ENCODE results near the gene MRAS. TPM values are rescaled to one million over a fixed set of nuclear protein-coding genes. Genes with fewer than 3 reads are reported as not detected.

The MRAS gene
- total and polyA plus RNA-seq, 2 experiments from 2014 or later, result 16.5 to 17.9 TPM

DNA sequence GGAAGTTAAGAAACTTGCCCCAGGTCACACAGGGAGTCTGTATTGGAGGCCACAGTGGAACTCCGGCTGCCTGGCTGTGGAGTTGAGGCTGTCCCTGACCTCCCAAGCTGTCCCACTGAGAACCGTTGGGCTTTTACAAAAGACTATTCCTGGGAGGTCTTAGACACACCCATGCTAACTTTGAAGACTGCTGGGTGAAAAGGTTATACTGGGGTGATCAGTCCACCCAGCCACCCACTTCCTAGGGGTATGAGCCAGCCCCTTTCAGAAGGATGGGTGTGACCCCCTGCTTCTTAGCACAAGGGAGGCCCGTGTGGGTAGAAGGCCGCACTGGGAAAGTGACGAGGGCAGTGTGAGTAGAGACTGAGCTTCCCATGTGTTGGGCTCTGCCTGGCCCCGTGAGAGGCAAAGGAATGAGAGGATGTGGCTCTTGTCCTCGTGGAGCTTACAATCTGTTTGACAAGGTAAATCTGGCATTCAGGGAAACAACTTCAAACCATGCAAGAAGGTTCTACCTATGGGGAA is 19.0 kb downstream of the MRAS start:
- Histone ChIP-seq H3K4me3 (no peak overlapping the region), H2AFZ (no peak overlapping the region), H3K4me2 (no peak overlapping the region), H3K9me3 (ENCODE audit: low read depth) (no peaks in the 10 kb centered on the region), H3K9me2 (replicated peaks; ENCODE audit: insufficient read depth) (no peaks in the 10 kb centered on the region), H4K20me1 (ENCODE audit: insufficient read depth, poor library complexity, severe bottlenecking) (no peaks in the 10 kb centered on the region), H3K4me1 (ENCODE audit: insufficient read depth) (no peaks in the 10 kb centered on the region), H3K79me2 (no peaks in the 10 kb centered on the region), H3K36me3 (replicated peaks; ENCODE audit: insufficient read depth, low read depth) (no peaks in the 10 kb centered on the region), H3K27ac (no peak overlapping the region), H3K27me3 (no peaks in the 10 kb centered on the region)
- TF ChIP-seq EZH2phosphoT487 (IDR thresholded peaks at IDR 0.05; ENCODE audit: low read depth, severe bottlenecking, unreplicated experiment) (no peak), EZH2 (IDR thresholded peaks at IDR 0.05; ENCODE audit: borderline replicate concordance) (no peak)
- TF ChIP-seq, protein P1, sequence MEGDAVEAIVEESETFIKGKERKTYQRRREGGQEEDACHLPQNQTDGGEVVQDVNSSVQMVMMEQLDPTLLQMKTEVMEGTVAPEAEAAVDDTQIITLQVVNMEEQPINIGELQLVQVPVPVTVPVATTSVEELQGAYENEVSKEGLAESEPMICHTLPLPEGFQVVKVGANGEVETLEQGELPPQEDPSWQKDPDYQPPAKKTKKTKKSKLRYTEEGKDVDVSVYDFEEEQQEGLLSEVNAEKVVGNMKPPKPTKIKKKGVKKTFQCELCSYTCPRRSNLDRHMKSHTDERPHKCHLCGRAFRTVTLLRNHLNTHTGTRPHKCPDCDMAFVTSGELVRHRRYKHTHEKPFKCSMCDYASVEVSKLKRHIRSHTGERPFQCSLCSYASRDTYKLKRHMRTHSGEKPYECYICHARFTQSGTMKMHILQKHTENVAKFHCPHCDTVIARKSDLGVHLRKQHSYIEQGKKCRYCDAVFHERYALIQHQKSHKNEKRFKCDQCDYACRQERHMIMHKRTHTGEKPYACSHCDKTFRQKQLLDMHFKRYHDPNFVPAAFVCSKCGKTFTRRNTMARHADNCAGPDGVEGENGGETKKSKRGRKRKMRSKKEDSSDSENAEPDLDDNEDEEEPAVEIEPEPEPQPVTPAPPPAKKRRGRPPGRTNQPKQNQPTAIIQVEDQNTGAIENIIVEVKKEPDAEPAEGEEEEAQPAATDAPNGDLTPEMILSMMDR (IDR thresholded peaks at IDR 0.05; ENCODE audit: poor library complexity), result no peak
- no peak for DNase-seq (ENCODE audit: low spot score)
- WGBS (ENCODE audit: low lambda C conversion rate, missing lambda C conversion rate), result 89% methylated on average over 7 of the region's 7 CpGs

DNA sequence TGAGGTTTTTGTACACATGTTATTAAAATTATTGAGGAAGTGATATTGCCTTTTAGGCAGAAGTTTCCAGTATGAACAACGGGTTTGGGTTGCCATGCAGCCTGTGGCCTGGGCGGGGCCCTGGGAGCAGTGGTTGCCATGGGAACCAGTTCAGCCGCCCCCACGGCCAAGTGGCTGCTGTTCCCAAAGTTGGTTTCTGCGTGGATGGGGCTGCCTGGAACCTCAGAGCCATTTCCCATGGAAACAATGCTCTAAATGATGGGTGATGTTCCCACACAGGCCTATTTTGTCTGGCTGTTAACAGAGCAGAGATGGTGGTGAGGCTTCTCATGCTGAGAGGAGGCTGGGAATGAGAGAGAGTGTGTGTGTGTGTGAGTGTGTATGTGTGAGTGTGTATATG is 19.5 kb downstream of the MRAS start:
- H3K27ac ChIP-seq, result no peak overlapping the region
- no peak overlapping the region for H3K4me3 ChIP-seq
- no peaks in the 10 kb centered on the region for H4K20me1 ChIP-seq (ENCODE audit: insufficient read depth, poor library complexity, severe bottlenecking)
- no peaks in the 10 kb centered on the region for H3K27me3 ChIP-seq
- no peaks in the 10 kb centered on the region for H3K4me1 ChIP-seq (ENCODE audit: insufficient read depth)
- WGBS (ENCODE audit: low lambda C conversion rate, missing lambda C conversion rate), result 73% methylated on average over 5 of the region's 5 CpGs
- H3K79me2 ChIP-seq, result no peaks in the 10 kb centered on the region
- no peak overlapping the region for H2AFZ ChIP-seq
- no peak for TF ChIP-seq EZH2 (IDR thresholded peaks at IDR 0.05; ENCODE audit: borderline replicate concordance)
- H3K9me3 ChIP-seq (ENCODE audit: low read depth), result no peaks in the 10 kb centered on the region
- DNase-seq (ENCODE audit: low spot score), result no peak
- no peaks in the 10 kb centered on the region for H3K9me2 ChIP-seq (replicated peaks; ENCODE audit: insufficient read depth)
- no peaks in the 10 kb centered on the region for H3K36me3 ChIP-seq (replicated peaks; ENCODE audit: insufficient read depth, low read depth)
- no peak overlapping the region for H3K4me2 ChIP-seq

DNA sequence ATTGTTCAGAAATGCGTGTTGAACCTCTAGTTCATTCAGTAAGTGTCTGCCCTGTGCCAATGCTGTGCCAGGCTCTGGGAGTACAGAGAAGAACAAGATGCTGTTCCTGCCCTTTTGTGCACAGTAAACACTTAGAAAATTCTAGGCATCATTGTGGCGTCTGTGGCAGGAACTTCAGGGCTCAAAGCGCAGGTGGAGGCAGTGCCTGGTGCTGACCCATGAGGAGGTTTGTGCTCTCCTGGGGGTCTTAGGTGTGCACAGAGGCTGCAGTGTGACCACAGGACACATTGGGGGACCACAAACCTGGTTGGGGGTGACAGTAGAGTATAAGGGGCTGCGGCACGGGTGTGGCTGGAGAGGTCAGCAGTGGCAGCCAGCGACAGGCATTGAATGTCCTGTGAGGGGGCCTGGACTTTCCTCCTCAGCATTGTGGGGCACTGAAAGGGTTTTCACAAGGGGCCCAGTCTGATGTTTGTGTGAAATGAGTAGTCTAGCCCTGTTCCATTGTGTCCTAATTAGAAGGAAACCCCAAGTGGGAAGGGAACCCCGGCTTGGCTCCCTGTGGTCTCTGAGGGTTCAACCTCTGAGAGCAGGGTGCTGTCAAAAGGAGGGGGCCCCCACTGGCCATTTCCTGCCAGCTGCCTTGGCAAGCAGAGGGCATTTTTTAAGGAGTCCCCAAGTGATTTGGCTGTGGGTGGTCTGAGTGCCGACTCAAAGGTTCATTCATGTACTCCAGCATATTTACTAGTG is 20.9 kb downstream of the MRAS start:
- DNase-seq (ENCODE audit: low spot score), result no peak
- H3K4me1 ChIP-seq (ENCODE audit: insufficient read depth), result no peaks in the 10 kb centered on the region
- H3K9me2 ChIP-seq (replicated peaks; ENCODE audit: insufficient read depth), result no peaks in the 10 kb centered on the region
- H3K79me2 ChIP-seq, result no peaks in the 10 kb centered on the region
- no peak overlapping the region for H3K27ac ChIP-seq
- no peak overlapping the region for H2AFZ ChIP-seq
- H3K4me2 ChIP-seq, result no peak overlapping the region
- no peaks in the 10 kb centered on the region for H4K20me1 ChIP-seq (ENCODE audit: insufficient read depth, poor library complexity, severe bottlenecking)
- 90% methylated on average over 8 of the region's 8 CpGs for WGBS (ENCODE audit: low lambda C conversion rate, missing lambda C conversion rate)
- TF ChIP-seq EZH2 (IDR thresholded peaks at IDR 0.05; ENCODE audit: borderline replicate concordance) (no peak), EZH2phosphoT487 (IDR thresholded peaks at IDR 0.05; ENCODE audit: low read depth, severe bottlenecking, unreplicated experiment) (no peak)
- TF ChIP-seq, protein P1 (IDR thresholded peaks at IDR 0.05; ENCODE audit: poor library complexity), result no peak
- no peak overlapping the region for H3K4me3 ChIP-seq
- no peaks in the 10 kb centered on the region for H3K27me3 ChIP-seq
- H3K36me3 ChIP-seq (replicated peaks; ENCODE audit: insufficient read depth, low read depth), result no peaks in the 10 kb centered on the region
- H3K9me3 ChIP-seq (ENCODE audit: low read depth), result no peaks in the 10 kb centered on the region

DNA sequence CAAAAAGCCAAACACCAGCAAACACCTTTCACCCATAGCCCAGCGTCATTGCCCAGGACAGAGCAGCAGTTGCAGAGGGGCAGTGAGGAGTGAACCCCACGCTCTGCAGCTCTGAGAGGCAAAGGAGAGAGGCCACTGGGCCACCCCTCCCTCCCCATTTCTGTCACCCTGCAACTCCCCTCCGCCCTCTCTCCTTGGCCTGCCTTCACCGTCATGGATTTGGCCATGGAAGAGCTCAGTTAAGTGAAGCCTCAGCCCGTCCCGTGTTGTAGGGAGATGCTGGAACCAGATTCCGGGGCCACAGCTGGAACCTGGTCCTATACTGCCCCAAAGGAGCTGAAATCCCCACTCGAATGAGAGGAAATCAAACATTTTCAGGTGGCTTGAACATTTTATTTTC is 21.9 kb downstream of the MRAS start:
- DNase-seq (ENCODE audit: low spot score), result no peak
- Histone ChIP-seq H3K4me3 (no peak overlapping the region), H3K9me2 (replicated peaks; ENCODE audit: insufficient read depth) (no peaks in the 10 kb centered on the region), H3K9me3 (ENCODE audit: low read depth) (no peaks in the 10 kb centered on the region), H2AFZ (no peak overlapping the region), H3K27ac (no peak overlapping the region), H3K4me2 (no peak overlapping the region), H4K20me1 (ENCODE audit: insufficient read depth, poor library complexity, severe bottlenecking) (no peaks in the 10 kb centered on the region), H3K79me2 (no peaks in the 10 kb centered on the region), H3K36me3 (replicated peaks; ENCODE audit: insufficient read depth, low read depth) (no peaks in the 10 kb centered on the region), H3K4me1 (ENCODE audit: insufficient read depth) (no peaks in the 10 kb centered on the region), H3K27me3 (no peaks in the 10 kb centered on the region)
- TF ChIP-seq EZH2 (IDR thresholded peaks at IDR 0.05; ENCODE audit: borderline replicate concordance) (no peak), EZH2phosphoT487 (IDR thresholded peaks at IDR 0.05; ENCODE audit: low read depth, severe bottlenecking, unreplicated experiment) (no peak)
- TF ChIP-seq, protein P1 (IDR thresholded peaks at IDR 0.05; ENCODE audit: poor library complexity), result no peak
- 92% methylated on average over 8 of the region's 8 CpGs for WGBS (ENCODE audit: low lambda C conversion rate, missing lambda C conversion rate)
